Trophoblast cell (in vitro differentiated cells and primary cell): ENCODE data around the gene MYH13.

Experiments
- DNase-seq, 2 donors: peaks; one replicate each; pipeline ENCODE4 v3.0.0-alpha.2; 2016
- H2AFZ ChIP-seq: 2 replicates; pipeline ENCODE4 v1.6.1; 2013; ENCODE audit warnings: low read length, moderate library complexity, mild to moderate bottlenecking; ENCODE audit not compliant: insufficient read depth, poor library complexity
- H2AK5ac ChIP-seq: 2 replicates; pipeline ENCODE4 v1.6.1; 2013; ENCODE audit warnings: mild to moderate bottlenecking, low read length
- H2BK120ac ChIP-seq: 2 replicates; pipeline ENCODE4 v1.6.1; 2013; ENCODE audit warnings: low read length, mild to moderate bottlenecking, moderate library complexity; ENCODE audit not compliant: insufficient read depth, poor library complexity
- H2BK12ac ChIP-seq: 2 replicates; pipeline ENCODE4 v1.6.1; 2013; ENCODE audit warnings: mild to moderate bottlenecking, low read length, moderate library complexity
- H2BK5ac ChIP-seq: 2 replicates; pipeline ENCODE4 v1.6.1; 2013; ENCODE audit warnings: low read length, low read depth, moderate library complexity, mild to moderate bottlenecking; ENCODE audit not compliant: poor library complexity
- H3K14ac ChIP-seq: 2 replicates; pipeline ENCODE4 v1.6.1; 2013; ENCODE audit warnings: mild to moderate bottlenecking, low read length
- H3K18ac ChIP-seq: 2 replicates; pipeline ENCODE4 v1.6.1; 2013; ENCODE audit warnings: mild to moderate bottlenecking, low read length
- H3K23ac ChIP-seq: 2 replicates; pipeline ENCODE4 v1.6.1; 2013; ENCODE audit warnings: low read length
- H3K27ac ChIP-seq: 2 replicates; pipeline ENCODE4 v1.5.1; 2013; ENCODE audit warnings: low read depth, mild to moderate bottlenecking, inconsistent platforms, low read length, moderate library complexity
- H3K27me3 ChIP-seq: 2 replicates; pipeline ENCODE4 v1.6.1; 2013; ENCODE audit warnings: inconsistent platforms, mild to moderate bottlenecking, low read length, moderate library complexity; ENCODE audit not compliant: insufficient read depth
- H3K36me3 ChIP-seq, 2 experiments: 1 replicate in 1 of 2; 2 replicates in 1 of 2; pipeline ENCODE4 v1.6.1; 2013; ENCODE audit warnings: low read length in 2 of 2, mild to moderate bottlenecking in 2 of 2, moderate library complexity in 1 of 2; ENCODE audit not compliant: insufficient read depth in 2 of 2, control insufficient read depth in 1 of 2
- H3K4ac ChIP-seq: 2 replicates; pipeline ENCODE4 v1.6.1; 2013; ENCODE audit warnings: low read depth, mild to moderate bottlenecking, low read length, moderate library complexity
- H3K4me1 ChIP-seq, 2 experiments: 1 replicate in 1 of 2; 2 replicates in 1 of 2; pipeline ENCODE4 v1.6.1; 2013; ENCODE audit warnings: low read length in 2 of 2, mild to moderate bottlenecking in 2 of 2, moderate library complexity in 1 of 2; ENCODE audit not compliant: insufficient read depth in 2 of 2, control insufficient read depth in 1 of 2
- H3K4me2 ChIP-seq: 2 replicates; pipeline ENCODE4 v1.6.1; 2013; ENCODE audit warnings: inconsistent platforms, mild to moderate bottlenecking, low read length, moderate library complexity
- H3K4me3 ChIP-seq: 2 replicates; pipeline ENCODE4 v1.5.1; 2013; ENCODE audit warnings: mild to moderate bottlenecking, low read depth, low read length, inconsistent platforms
- H3K79me1 ChIP-seq: one replicate; pipeline ENCODE4 v1.6.1; 2013; ENCODE audit warnings: low read length
- H3K79me2 ChIP-seq: 2 replicates; pipeline ENCODE4 v1.6.1; 2013; ENCODE audit warnings: low read length, mild to moderate bottlenecking; ENCODE audit not compliant: control insufficient read depth, insufficient read depth, poor library complexity
- H3K9ac ChIP-seq: 2 replicates; pipeline ENCODE4 v1.6.1; 2013; ENCODE audit warnings: mild to moderate bottlenecking, low read length
- H3K9me3 ChIP-seq: 2 replicates; pipeline ENCODE4 v1.6.1; 2013; ENCODE audit warnings: low read depth, mild to moderate bottlenecking, control low read depth, inconsistent platforms, low read length; ENCODE audit not compliant: insufficient read depth
- H4K12ac ChIP-seq: 2 replicates; pipeline ENCODE4 v1.6.1; 2013; ENCODE audit warnings: low read depth, mild to moderate bottlenecking, low read length, moderate library complexity
- H4K8ac ChIP-seq: 2 replicates; pipeline ENCODE4 v1.6.1; 2013; ENCODE audit warnings: low read depth, mild to moderate bottlenecking, low read length, moderate library complexity
- H4K91ac ChIP-seq: one replicate; pipeline ENCODE4 v1.6.1; 2013; ENCODE audit warnings: low read depth, mild to moderate bottlenecking, low read length, moderate library complexity
- WGBS: extraction: QIAGEN DNeasy Blood & Tissue Kit; methylation state at CpG from one replicate; pipeline ENCODE4 v1.1.7; 2013; ENCODE audit warnings: missing lambda C conversion rate; ENCODE audit not compliant: insufficient read length, insufficient coverage; ENCODE audit errors: extremely low coverage; 5-methylcytosine and 5-hydroxymethylcytosine counted together

MYH13 gene

DNA sequence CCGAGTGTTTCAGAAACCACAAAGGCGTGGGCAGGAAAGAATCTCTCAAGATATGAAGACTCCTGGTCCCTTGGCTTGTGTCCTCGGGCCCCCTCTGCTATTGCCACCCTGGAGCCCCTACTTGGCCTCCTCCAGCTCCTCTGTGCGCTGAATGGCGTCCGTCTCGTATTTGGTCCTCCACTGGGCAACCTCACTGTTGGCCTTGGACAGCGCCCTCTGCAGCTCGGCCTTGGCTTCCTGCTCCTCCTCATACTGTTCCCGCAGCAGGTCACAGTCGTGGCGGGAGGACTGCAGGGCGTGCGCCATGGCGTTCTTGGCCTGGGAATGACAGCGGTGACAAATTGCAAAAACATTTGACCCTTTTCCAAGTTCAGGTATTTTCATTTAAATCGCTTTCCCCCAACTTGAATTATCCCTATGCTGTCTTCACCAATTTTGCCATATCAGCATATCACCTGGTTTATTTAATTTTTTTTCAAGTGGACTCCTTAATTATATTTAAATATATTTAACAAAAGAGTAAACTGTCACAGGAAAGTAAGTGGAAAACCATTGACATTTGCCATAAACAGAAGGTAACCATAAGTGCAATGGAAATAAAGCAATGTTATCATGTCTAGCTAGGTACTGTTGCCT, 59.7 kb downstream of the MYH13 start:
- no peak overlapping the region for H4K8ac ChIP-seq
- peak in 1 of 2 donors; percentile 39 for DNase-seq
- H3K14ac ChIP-seq: no peak overlapping the region
- H3K4me1 ChIP-seq: no peaks in the 10 kb centered on the region
- H3K27ac ChIP-seq: no peak overlapping the region
- H3K79me2 ChIP-seq: no peaks in the 10 kb centered on the region
- H2AFZ ChIP-seq: no peak overlapping the region
- no peak overlapping the region for H3K4me3 ChIP-seq
- H4K91ac ChIP-seq: no peak overlapping the region
- H3K4me2 ChIP-seq: no peak overlapping the region
- no CpG with 5 or more reads among the region's 17 CpGs for WGBS
- H2AK5ac ChIP-seq: no peak overlapping the region
- no peak overlapping the region for H3K4ac ChIP-seq
- no peaks in the 10 kb centered on the region for H3K79me1 ChIP-seq
- no peaks in the 10 kb centered on the region for H3K27me3 ChIP-seq
- no peak overlapping the region for H2BK120ac ChIP-seq
- H2BK5ac ChIP-seq: no peak overlapping the region
- H3K23ac ChIP-seq: no peak overlapping the region
- H4K12ac ChIP-seq: no peak overlapping the region
- no peaks in the 10 kb centered on the region for H3K36me3 ChIP-seq
- no peaks in the 10 kb centered on the region for H3K9me3 ChIP-seq
- no peak overlapping the region for H2BK12ac ChIP-seq
- H3K9ac ChIP-seq: no peak overlapping the region
- no peak overlapping the region for H3K18ac ChIP-seq

DNA sequence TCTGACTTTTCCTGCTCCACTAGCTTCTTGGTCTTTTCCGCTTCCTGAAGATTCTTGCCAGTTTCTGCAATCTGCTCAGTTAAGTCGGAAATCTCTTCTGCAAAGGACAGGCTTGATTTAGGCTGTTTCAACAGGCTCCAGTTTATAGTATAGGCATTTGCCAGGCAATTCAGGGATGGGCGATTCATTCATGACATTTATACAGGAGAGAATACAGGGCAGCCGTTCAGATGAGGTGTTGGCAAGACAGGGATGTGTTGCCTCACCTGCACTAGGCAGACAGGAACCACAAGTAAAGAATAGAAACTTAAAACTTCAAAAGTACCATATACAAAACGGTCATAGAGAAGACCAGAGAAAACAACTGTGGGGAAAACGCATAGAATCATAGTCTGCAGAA, 61.7 kb downstream of the MYH13 start:
- Histone ChIP-seq H3K27ac (no peak overlapping the region), H4K91ac (no peak overlapping the region), H4K12ac (no peak overlapping the region), H3K27me3 (no peaks in the 10 kb centered on the region), H2AK5ac (no peak overlapping the region), H3K9me3 (no peaks in the 10 kb centered on the region), H2BK5ac (no peak overlapping the region), H3K18ac (no peak overlapping the region), H2AFZ (no peak overlapping the region), H3K4me2 (no peak overlapping the region), H2BK120ac (no peak overlapping the region), H3K4me3 (no peak overlapping the region), H3K14ac (no peak overlapping the region), H3K36me3 (no peaks in the 10 kb centered on the region), H3K4ac (no peak overlapping the region), H3K79me2 (no peaks in the 10 kb centered on the region), H3K79me1 (no peaks in the 10 kb centered on the region), H3K23ac (no peak overlapping the region), H3K4me1 (no peaks in the 10 kb centered on the region), H3K9ac (no peak overlapping the region), H4K8ac (no peak overlapping the region), H2BK12ac (no peak overlapping the region)
- no peak for DNase-seq
- WGBS: no CpG with 5 or more reads among the region's 6 CpGs

DNA sequence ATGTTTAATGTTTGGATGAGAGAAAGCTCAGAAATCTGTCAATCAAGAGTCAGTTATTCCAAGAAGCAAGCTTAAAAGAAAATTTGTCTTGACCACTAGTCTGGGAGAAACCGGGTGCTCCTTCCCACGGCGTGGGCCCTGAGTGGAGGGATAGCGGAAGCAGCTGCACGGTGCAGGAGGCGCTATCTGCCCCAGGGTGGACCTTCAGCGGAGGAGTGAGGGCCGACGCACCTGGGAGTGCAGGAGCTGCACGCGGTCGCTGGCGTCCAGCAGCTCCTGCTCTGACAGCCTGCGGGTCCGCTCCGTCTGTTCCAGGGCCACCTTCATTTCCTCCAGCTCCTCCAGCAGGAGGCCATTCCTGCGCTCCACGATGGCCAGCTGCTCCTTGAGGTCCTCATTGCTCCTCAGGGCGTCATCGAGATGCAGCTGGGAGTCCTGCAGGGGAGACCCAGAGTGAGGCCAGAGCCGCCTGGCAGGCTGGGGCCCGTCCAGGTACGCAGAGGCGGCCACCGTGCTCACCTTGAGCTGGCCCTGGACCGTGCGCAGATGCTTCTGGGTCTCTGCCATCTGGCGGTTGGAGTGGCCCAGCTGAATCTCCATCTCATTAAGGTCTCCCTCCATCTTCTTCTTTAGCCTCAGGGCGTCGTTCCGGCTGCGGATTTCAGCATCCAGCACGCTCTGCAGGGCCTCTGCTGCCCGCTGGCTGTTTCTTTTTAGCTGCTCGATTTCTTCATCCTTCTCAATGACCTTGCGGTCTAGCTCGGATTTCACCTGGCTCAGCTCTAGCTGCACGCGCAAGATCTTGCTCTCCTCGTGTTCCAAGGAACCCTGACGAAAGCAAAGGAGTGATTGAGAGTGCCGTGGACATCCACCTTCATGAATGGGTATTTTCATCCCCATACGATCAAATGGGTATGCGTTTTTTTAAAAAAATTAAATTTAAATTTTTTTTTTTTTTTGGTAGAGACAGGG, 63.5 kb downstream of the MYH13 start:
- H3K79me2 ChIP-seq: no peaks in the 10 kb centered on the region
- no peak overlapping the region for H2AK5ac ChIP-seq
- H3K27me3 ChIP-seq: no peaks in the 10 kb centered on the region
- H3K9ac ChIP-seq: no peak overlapping the region
- H3K9me3 ChIP-seq: no peaks in the 10 kb centered on the region
- no CpG with 5 or more reads among the region's 44 CpGs for WGBS
- H2BK5ac ChIP-seq: no peak overlapping the region
- DNase-seq: peak; percentile 18 to 43
- no peak overlapping the region for H3K4me3 ChIP-seq
- H4K91ac ChIP-seq: no peak overlapping the region
- H4K12ac ChIP-seq: no peak overlapping the region
- no peak overlapping the region for H3K27ac ChIP-seq
- H2AFZ ChIP-seq: no peak overlapping the region
- no peak overlapping the region for H3K4me2 ChIP-seq
- H3K4ac ChIP-seq: no peak overlapping the region
- H3K14ac ChIP-seq: no peak overlapping the region
- H3K18ac ChIP-seq: no peak overlapping the region
- H2BK12ac ChIP-seq: no peak overlapping the region
- H3K23ac ChIP-seq: no peak overlapping the region
- no peaks in the 10 kb centered on the region for H3K36me3 ChIP-seq
- no peak overlapping the region for H2BK120ac ChIP-seq
- H4K8ac ChIP-seq: no peak overlapping the region
- H3K79me1 ChIP-seq: no peaks in the 10 kb centered on the region
- no peaks in the 10 kb centered on the region for H3K4me1 ChIP-seq

DNA sequence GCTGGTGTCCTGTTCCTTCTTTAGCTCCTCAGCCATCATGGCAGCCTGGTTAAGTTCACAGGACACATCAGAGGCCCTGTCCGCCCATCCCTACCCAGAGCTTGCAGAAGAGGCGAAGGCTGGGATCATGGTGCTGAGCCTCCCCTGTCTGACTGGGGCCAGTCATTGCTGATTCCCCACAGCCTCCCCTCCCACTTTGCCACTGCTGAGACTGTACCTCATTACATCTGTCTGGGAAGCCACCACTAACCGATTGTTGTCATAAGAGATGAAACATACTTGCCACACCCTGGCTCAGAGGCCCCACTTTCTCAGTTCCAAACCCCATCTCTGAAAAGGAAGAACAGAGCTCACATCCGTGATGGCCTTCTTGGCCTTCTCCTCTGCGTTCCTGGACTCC, 66.2 kb downstream of the MYH13 start:
- Histone ChIP-seq H3K4ac (no peak overlapping the region), H2AK5ac (no peak overlapping the region), H2AFZ (no peak overlapping the region), H3K27ac (no peak overlapping the region), H4K91ac (no peak overlapping the region), H3K9me3 (peaks cover 2% of the 10 kb centered on the region), H3K23ac (no peak overlapping the region), H3K9ac (no peak overlapping the region), H3K4me3 (peak overlapping the region; percentile 3), H4K12ac (no peak overlapping the region), H3K14ac (no peak overlapping the region), H2BK5ac (no peak overlapping the region), H4K8ac (no peak overlapping the region), H2BK120ac (no peak overlapping the region), H3K4me1 (no peaks in the 10 kb centered on the region), H2BK12ac (no peak overlapping the region), H3K79me1 (no peaks in the 10 kb centered on the region), H3K27me3 (no peaks in the 10 kb centered on the region), H3K4me2 (no peak overlapping the region), H3K79me2 (no peaks in the 10 kb centered on the region), H3K18ac (no peak overlapping the region), H3K36me3 (no peaks in the 10 kb centered on the region)
- DNase-seq: no peak
- WGBS: no CpG with 5 or more reads among the region's 5 CpGs
